HFFc6 (cell line): ENCODE results near the gene ANGEL1. TPM values are rescaled to one million over a fixed set of nuclear protein-coding genes. Genes with fewer than 3 reads are reported as not detected.
A peak's percentile ranks its signal among the peaks of the same experiment; 100 is the strongest.

Experiments used
- DNase-seq: peaks from one replicate; pipeline ENCODE4 v3.0.0-alpha.2; 2018
- H3K27ac Mint-ChIP-seq: 2 replicates; pipeline ENCODE4 v1.8.0; 2020; ENCODE audit warnings: mild to moderate bottlenecking, mixed read lengths
- H3K27me3 Mint-ChIP-seq: 2 replicates; pipeline ENCODE4 v1.8.0; 2021; ENCODE audit warnings: mild to moderate bottlenecking, moderate library complexity, mixed read lengths; ENCODE audit not compliant: insufficient read depth
- H3K36me3 Mint-ChIP-seq: 2 replicates; pipeline ENCODE4 v1.8.0; 2021; ENCODE audit warnings: low read depth, mixed read lengths
- H3K4me1 Mint-ChIP-seq: 2 replicates; pipeline ENCODE4 v1.8.0; 2020; ENCODE audit warnings: low read depth, mixed read lengths
- H3K4me3 Mint-ChIP-seq: 2 replicates; pipeline ENCODE4 v1.8.0; 2020; ENCODE audit warnings: mild to moderate bottlenecking, moderate library complexity, mixed read lengths
- H3K9me3 Mint-ChIP-seq: 2 replicates; pipeline ENCODE4 v1.8.0; 2020; ENCODE audit warnings: mild to moderate bottlenecking, mixed read lengths
- total RNA-seq, 6 experiments: library from RNA; stranded (reverse); fragmentation: NEBNext Ultra II Directional; extraction: Animal tissue kit (Norgen Biotek cat#: 25700); gene quantifications; 2 replicates in 1 of 6; 3 replicates in 5 of 6; pipeline ENCODE4 v1.2.3, GENCODE V29; 2021
- TF ChIP-seq, protein P1 (sequence below): fragments of 200-600 bp; sonication (generic); IDR thresholded peaks from 2 replicates; pipeline ENCODE4 v1.5.0; 2021; ENCODE audit warnings: antibody characterized with exemption, mild to moderate bottlenecking

The ANGEL1 gene
- total RNA-seq, 6 experiments from 2014 or later: 7.4 to 9.6 (median 8.0) TPM

DNA sequence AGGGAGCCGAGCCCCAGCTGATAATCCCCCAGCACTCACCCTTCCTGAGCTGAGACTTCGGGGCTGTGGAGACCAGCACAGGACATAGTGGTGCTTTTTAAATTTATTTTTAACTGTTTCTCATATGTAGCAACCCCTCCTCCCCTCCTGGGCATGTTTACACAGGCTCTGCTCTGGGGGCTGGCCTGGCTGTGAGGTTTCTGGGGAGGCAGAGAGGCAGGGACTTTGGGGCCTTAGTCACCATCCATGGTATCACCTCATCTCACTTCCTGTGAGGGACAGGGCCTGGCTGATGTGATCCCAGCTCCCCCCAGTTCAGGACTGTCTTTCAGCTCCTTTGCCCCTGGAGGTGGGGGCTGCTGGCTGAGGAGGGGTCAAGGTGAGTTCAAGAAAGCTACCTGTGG lies 31.0 kb downstream of the ANGEL1 start:
- 0 out of 2 replicates have a peak, but pooled peaks cover 8% of the 10 kb centered on the region for H3K4me1 Mint-ChIP-seq
- TF ChIP-seq, protein P1, sequence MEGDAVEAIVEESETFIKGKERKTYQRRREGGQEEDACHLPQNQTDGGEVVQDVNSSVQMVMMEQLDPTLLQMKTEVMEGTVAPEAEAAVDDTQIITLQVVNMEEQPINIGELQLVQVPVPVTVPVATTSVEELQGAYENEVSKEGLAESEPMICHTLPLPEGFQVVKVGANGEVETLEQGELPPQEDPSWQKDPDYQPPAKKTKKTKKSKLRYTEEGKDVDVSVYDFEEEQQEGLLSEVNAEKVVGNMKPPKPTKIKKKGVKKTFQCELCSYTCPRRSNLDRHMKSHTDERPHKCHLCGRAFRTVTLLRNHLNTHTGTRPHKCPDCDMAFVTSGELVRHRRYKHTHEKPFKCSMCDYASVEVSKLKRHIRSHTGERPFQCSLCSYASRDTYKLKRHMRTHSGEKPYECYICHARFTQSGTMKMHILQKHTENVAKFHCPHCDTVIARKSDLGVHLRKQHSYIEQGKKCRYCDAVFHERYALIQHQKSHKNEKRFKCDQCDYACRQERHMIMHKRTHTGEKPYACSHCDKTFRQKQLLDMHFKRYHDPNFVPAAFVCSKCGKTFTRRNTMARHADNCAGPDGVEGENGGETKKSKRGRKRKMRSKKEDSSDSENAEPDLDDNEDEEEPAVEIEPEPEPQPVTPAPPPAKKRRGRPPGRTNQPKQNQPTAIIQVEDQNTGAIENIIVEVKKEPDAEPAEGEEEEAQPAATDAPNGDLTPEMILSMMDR: no peak
- H3K9me3 Mint-ChIP-seq: no peaks in the 10 kb centered on the region
- 0 out of 2 replicates have a peak overlapping the region, but pooled peaks have one; percentile 7 for H3K27ac Mint-ChIP-seq
- no peaks in the 10 kb centered on the region for H3K36me3 Mint-ChIP-seq
- H3K27me3 Mint-ChIP-seq: no peaks in the 10 kb centered on the region; the same call in 1 of the 2 replicates
- DNase-seq: no peak
- H3K4me3 Mint-ChIP-seq: no peak overlapping the region

DNA sequence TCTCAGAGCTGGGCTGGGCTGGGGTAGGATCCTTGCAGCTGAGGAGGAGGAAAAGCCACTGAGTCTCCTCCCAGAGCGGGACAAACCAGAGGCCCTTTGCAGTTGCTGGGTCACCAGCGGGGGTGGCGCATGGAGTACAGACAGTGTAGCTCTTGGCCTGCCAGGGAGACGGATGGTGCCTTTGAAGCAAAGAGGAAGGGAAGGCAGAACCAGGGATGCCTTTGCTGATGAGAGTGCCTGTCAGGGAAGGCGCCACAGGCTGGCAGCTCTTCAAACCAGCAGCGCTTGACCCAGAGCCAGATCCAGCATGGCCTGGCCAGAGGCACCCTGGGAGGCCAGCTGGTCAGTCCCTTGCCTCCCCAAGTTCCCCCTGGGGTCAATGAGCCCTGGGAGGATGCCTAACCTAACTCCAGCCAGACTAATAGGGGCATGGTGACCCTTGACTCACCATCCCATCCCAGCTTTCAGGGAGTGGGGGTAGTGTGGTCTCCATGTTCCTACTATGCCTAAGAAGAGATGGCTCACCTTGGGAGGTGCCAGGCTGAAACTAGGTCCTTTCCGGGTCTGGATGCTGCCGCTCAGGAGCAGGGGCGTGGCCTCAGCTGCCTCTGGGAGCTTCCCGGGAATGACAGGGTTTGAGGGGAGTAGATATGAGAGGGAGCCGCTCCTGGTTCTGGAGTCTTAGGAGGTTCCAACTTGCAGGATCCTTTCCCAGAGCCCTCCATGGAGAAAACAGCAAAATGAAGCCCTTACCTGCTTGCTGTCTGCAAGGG lies 31.6 kb downstream of the ANGEL1 start:
- no peak for DNase-seq
- no peak overlapping the region for H3K27ac Mint-ChIP-seq
- TF ChIP-seq, protein P1: no peak
- H3K9me3 Mint-ChIP-seq: no peaks in the 10 kb centered on the region
- no peak overlapping the region for H3K4me3 Mint-ChIP-seq
- H3K4me1 Mint-ChIP-seq: 0 out of 2 replicates have a peak, but pooled peaks cover 8% of the 10 kb centered on the region
- no peaks in the 10 kb centered on the region for H3K36me3 Mint-ChIP-seq
- H3K27me3 Mint-ChIP-seq: peaks cover 2% of the 10 kb centered on the region; the same call in 1 of the 2 replicates

DNA sequence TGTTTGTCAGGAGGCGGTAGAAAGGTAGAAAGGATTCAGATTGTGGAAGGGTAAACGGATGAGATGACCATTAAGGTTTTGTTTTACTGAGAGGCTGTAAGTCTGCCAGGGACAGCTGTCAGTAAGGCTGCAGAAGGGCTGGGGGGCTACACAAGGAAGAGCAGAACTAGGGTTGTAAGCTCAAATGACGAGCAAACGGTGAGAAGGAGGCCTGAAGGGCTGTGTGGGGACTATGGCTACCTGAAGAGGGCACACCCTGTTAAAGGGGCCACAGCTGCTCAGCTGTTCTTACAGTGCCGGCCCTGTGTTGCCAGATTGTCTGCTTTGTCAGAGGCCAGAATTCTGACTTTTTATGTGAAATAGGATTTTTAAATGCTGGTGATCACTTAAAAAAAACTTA lies 32.3 kb downstream of the ANGEL1 start:
- no peak overlapping the region for H3K27ac Mint-ChIP-seq
- no peak overlapping the region for H3K4me3 Mint-ChIP-seq

DNA sequence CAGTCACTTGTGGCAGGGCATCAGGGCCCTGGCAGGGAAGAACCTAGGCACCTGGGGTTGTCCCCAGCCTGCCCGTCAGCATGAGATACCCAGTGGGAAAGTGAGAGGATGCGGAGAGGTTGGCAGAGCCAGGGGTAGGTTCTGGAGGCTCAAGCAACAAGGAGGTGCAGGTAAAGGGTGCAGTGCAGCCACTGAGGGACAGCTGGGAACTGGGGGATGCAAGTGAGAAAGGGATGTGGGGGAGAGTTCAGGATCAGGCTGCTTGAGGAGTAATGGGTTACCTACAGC lies 32.7 kb downstream of the ANGEL1 start:
- Mint-ChIP-seq H3K4me3 (no peak overlapping the region), H3K4me1 (0 out of 2 replicates have a peak, but pooled peaks cover 8% of the 10 kb centered on the region), H3K27me3 (peaks cover 2% of the 10 kb centered on the region; the same call in 1 of the 2 replicates), H3K36me3 (no peaks in the 10 kb centered on the region), H3K27ac (no peak overlapping the region), H3K9me3 (no peaks in the 10 kb centered on the region)
- TF ChIP-seq, protein P1: no peak
- DNase-seq: no peak

More for the DNA sequence above, 32.3 kb downstream of the ANGEL1 start:
- TF ChIP-seq, protein P1: no peak
- DNase-seq: no peak
- Mint-ChIP-seq H3K36me3 (no peaks in the 10 kb centered on the region), H3K4me1 (0 out of 2 replicates have a peak, but pooled peaks cover 8% of the 10 kb centered on the region), H3K9me3 (no peaks in the 10 kb centered on the region), H3K27me3 (peaks cover 2% of the 10 kb centered on the region; the same call in 1 of the 2 replicates)

DNA sequence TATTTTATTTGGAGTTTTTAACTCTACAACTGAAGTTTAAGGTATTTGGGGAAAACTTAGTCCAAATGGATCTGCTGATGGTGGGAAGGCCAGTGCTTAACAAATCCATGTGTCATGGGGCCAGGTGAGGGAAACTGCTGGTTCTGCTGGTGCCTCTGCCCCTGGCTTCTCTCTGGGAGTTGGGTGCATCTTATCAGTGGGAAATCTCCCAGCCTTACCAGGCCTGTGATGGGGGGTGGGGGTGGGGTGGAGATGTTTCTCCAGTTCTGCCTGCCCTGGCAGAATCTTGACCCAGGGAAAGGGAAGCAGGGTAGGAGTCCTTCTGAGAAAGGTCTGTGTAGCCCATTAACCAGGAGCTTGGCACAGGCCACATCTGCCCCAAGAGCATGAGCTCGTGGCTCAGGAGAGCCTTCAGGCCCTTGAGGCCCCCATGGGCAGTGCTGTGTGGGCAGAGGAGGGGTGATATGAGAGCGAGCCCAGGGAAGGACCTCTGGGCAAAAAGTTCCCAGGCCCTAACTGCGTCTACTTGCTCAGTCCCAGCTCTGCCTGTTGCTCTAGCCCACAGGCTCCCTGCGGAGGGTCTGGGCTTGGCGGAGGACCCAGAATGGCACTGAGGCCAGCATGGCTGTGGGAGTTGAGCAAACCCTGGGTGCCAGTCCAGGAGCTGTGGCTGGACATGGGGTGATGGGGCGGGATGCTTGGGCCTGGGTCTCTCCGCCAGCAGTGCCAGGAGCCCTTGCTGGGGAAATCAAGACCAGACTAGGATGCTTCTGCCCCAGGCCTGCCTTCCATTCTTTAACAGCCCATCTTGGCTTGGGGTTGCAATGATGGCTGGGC lies 33.2 kb downstream of the ANGEL1 start:
- no peak overlapping the region for H3K27ac Mint-ChIP-seq
- TF ChIP-seq, protein P1: no peak
- H3K36me3 Mint-ChIP-seq: no peaks in the 10 kb centered on the region
- H3K27me3 Mint-ChIP-seq: peaks cover 2% of the 10 kb centered on the region; the same call in 1 of the 2 replicates
- H3K9me3 Mint-ChIP-seq: no peaks in the 10 kb centered on the region
- no peak overlapping the region for H3K4me3 Mint-ChIP-seq
- H3K4me1 Mint-ChIP-seq: 0 out of 2 replicates have a peak, but pooled peaks cover 8% of the 10 kb centered on the region
- DNase-seq: no peak
